Activated CD4-positive, CD25-positive, alpha-beta regulatory T cell (primary cell): ENCODE results near the gene PDZD4.
A peak's percentile ranks its signal among the peaks of the same experiment; 100 is the strongest.

Experiments used
- DNase-seq, 4 experiments: peaks; one replicate each; lab custom pipeline; 2025; lab: John Stamatoyannopoulos, UW

The PDZD4 gene

DNA sequence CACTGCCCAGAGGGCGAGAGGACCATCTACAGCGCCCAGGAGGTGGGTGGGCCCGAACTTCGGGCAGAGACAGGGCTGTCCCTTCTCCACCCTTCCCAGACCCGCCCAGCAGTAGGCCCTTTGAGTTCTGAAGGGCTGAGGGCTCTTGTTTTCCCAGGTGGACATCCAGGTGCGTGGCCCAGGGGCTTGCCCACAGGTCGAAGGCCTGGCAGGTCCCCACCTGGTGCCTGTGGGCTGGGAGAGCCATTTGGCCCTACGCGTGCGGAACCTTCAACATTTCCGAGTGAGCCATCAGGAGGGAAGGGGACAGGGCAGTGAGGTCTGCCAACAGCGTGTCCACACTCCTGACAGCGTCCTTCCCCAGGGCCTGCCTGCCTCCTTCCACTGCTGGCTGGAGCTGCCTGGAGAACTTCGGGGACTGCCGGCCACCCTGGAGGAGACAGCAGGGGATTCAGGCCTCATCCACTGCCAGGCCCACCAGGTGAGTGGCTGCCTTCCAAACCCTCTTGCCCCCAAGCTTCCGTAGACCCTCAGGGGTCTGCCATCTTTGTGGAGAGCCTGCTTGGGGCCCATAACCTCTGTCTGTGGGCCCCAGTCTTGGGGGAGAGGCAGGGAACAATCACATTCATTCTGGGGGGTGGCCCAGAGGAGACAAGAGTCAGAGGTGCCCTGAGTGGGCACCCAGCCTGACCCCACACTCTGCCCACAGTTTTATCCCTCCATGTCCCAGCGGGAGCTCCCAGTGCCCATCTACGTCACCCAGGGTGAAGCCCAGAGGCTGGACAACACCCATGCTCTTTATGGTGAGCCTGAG is 59.5 kb downstream of the PDZD4 start:
- DNase-seq = no peak

- no peak for DNase-seq
Observed at GRCh38 chrX:153769865-153770600, 60.3 kb downstream of the PDZD4 start.

DNA sequence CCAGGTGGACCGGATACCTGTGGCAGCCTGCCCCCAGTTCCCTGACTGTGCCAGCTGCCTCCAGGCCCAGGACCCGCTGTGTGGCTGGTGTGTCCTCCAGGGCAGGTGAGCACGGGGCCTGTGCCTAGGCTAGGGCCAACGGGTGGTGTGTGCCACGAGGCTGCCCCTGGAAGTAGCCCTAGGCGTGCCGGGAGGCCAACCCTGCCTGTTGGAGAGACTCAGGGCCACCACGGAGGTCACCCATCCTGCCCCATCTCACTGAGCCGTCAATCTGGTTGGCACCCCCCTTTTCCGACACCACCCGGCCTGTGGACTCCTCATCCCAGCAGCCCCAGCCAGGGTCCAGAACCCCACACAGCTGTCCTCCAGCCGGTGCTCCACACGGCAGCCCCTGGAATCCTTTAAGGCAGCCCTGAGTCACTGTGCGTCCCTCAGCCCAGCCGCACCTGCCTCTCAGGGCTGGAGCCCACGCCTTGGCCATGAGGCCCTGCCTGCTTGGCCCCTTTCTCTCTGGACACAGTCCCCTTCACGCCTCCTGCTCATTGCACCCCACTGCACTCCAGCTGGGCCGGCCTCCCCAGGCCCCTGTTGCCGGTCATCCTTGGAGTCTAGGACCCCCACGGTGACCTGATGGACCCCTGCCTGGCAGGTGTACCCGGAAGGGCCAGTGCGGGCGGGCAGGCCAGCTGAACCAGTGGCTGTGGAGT is 61.0 kb downstream of the PDZD4 start:
- no peak for DNase-seq

DNA sequence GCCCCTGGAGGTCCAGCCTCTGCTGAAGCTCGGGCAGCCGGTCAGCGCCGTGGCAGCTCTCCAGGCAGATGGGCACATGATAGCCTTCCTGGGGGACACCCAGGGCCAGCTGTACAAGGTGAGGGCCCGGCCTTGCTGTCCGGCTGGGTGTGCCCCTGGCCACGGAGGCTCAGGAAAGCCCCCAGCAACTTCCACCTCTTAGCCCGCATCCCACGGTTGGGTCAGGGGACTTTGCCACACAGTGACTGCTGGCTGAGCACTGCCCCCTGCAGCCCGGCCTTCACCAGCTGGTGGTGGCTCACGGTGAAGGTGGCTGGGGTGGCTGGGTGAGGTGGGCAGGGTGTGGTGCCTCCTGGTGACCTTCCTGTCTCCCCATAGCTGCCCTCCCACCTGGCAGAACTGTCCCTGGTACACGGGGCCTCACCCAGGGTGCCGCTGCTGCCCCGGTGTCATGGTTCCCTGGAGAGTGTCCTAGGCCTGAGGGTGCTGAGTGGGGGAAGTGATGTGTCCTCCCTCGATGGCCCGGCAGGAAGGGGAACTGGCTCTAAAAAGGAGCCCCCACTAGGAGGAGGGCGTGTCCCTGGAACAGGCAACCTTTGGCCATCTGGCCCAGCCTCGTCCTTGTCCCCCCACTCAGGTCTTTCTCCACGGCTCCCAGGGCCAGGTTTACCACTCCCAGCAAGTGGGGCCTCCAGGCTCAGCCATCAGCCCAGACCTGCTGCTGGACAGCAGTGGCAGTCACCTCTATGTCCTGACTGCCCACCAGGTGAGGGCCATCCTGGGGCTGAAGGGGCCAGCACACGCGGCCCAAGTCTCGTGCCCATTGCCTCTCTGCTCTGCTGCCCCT is 61.8 kb downstream of the PDZD4 start:
- no peak for DNase-seq

DNA sequence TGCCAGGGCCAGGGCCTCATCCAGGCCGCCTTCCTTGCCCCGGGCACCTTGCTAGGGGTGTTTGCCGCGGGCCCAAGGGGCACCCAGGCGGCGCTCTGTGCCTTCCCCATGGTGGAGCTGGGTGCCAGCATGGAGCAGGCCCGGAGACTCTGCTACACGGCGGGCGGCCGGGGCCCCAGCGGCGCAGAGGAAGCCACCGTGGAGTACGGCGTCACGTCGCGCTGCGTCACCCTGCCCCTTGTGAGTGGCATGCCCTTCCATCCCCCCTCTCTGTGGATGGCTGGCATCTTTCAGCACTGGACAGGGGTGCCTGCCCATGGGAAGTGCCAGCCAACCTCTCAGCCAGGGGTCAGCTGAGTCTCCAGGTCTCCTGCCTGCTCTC is 62.7 kb downstream of the PDZD4 start:
- DNase-seq = no peak

- DNase-seq = no peak
Observed at GRCh38 chrX:153766871-153767673, 63.3 kb downstream of the PDZD4 start.

- DNase-seq = no peak
Observed at GRCh38 chrX:153766098-153766817, 64.1 kb downstream of the PDZD4 start.

DNA sequence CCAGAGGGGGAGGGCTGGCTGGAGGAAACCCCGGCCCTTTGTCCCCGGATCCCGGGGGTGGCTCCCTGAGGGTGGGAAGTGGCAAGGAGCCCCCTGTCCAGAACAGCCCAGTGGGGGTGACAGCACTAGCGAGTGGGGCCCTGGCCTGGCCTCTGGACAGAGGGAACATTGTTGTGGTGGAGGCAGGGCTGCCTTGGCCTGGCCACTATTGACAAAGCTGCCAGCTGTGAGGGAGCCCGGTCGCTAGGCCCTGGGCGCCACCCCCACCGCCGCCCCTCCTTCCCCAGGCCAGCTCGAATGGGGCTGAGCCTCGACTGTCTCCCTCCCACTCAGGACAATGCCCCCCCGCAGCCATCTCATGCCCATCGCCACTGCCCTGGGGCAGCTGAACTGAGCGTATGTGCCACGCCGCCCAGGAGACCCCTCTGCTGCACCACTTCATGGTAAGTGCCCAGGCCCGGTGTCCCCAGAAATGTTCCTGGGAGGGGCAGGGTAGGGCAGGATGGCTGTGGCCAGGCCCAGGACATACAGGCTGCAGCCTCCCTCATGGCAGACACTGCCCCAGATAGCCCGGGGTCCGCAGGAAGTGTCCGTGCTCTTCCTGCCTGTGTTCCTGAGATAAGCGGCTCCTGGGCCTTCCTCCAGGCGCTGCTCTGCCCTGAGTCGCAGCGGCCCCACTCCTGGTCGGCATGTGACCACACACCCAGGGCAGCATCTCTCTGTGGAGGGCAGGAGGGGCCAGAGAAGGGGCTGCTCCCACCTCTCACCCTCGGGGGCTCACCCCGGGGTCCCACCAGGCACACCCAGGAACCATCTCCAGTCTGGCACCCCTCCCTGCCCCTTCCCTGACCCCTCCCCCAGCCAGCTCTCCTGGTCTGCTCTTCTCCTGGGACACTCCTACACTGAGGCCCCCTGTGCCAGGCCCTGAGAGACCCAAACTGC is 64.9 kb downstream of the PDZD4 start:
- DNase-seq = no peak

DNA sequence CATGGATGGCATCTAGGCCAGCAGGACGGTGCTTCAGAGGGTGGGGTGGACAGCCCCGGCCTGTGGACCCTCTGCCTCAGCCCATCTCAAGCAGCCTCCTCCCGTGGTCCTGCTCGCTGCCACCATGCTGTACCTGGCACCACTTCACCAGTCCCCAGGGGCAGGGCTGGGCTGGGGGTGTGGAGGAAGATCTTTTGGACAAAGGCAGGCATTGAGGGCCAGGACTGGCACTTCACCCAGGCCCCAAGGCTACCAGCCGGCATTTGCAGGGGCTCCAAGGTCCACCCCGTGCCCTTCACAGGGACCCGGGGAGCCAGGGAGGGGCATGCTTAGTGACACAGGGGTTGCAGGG is 65.6 kb downstream of the PDZD4 start:
- no peak for DNase-seq

DNA sequence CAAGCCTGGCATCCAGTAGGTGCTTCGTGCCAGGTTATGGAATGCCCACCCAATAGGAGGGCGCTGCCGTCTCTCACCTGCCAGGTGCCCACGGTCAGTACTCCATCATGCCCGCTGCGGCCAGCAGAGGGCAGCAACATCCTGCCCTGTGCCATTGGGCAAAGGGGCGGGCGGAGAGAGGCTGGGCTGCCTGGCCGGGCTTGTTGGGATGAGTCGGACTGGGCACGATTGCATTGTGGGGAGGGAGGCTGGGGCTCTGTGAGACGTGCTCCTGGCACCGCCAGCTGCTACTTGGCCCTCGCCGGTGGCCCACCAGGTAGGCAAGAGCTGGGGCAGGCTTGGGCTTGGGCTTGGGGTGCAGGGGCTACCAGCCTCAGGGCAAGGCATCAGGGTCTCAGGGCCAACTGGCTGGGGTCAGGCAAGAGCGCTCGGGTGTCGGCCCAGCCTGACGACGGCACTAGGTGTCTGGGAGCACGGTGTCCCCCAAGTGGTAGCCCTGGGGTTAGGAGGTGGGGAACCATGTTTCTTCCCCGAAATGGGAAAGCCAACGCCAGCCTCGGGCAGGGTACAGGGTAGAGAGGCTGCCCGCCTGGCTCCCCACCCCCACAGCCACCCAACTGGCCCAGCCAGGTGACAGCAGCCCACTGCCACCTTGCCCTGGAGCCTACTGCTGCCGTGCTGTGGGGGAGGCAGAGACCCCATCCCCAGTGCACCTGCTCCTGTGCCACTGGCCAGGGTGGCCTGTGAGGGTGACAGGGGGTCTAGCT is 66.2 kb downstream of the PDZD4 start, which contains the start of gene PLXNB3:
Gene PLXNB3 (plus strand): TSS at position 261 of the 767 bp plus-strand sequence. CDS start 1,287 bp downstream, outside the sequence.
- DNase-seq = peak; percentile 39 to 62 (median 50)

- no peak for DNase-seq
Observed at GRCh38 chrX:153763298-153763932, 66.9 kb downstream of the PDZD4 start.

GRCh38 chrX:153762626-153763173 is 67.6 kb downstream of the PDZD4 start:
- no peak for DNase-seq

DNA sequence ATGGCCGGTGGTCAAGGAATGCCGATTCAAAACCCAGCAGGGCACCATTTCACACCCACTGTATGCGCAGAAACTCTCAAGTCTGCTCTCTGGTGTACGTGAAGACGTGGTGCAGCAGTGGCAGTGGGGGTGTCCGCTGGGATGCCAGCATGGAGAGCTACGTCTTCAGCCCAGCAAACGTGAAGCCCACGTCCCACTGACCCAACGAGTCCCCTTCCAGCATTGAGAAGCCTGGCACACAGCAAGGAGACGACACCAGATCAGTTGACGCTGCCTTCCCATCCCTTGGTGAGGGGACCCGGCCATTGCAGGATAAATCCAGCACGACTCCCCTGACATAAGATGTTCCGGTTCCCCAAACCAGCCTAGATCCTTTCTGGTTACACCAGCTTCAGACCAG is 68.5 kb downstream of the PDZD4 start:
- DNase-seq = no peak

- no peak for DNase-seq
Observed at GRCh38 chrX:153755136-153755535, 75.2 kb downstream of the PDZD4 start.
